CD4-positive, CD25-positive, alpha-beta regulatory T cell (primary cell): Measurements from ENCODE around the gene EPHA5. TPM values are rescaled to one million over a fixed set of nuclear protein-coding genes. Genes with fewer than 3 reads are reported as not detected.

Experiments used
- ATAC-seq, 2 donors: fragments of 150-1000 bp; cut with Tn5 transposase; one replicate each; pipeline ENCODE4 v1.10.0; 2021; ENCODE audit warnings: low read depth in 2 of 2, moderate number of reproducible peaks in 2 of 2, moderate library complexity in 1 of 2
- DNase-seq, 3 donors: peaks; one replicate each; pipeline versions ENCODE4 v3.0.0 to v3.0.0-alpha.2; 2012 to 2022; ENCODE audit warnings: mixed read lengths in 1 of 3
- H3K27ac ChIP-seq: one replicate; pipeline ENCODE4 v1.7.0; 2013; ENCODE audit warnings: mild to moderate bottlenecking, low read length; ENCODE audit not compliant: insufficient read depth, poor library complexity, severe bottlenecking
- H3K27me3 ChIP-seq: one replicate; pipeline ENCODE4 v1.7.0; 2013; ENCODE audit warnings: low read length; ENCODE audit not compliant: control insufficient read depth, insufficient read depth
- H3K36me3 ChIP-seq: one replicate; pipeline ENCODE4 v1.7.0; 2013; ENCODE audit warnings: mild to moderate bottlenecking, low read length, moderate library complexity; ENCODE audit not compliant: control insufficient read depth, insufficient read depth
- H3K4me1 ChIP-seq: 2 replicates; pipeline ENCODE4 v1.7.0; 2013; ENCODE audit warnings: mild to moderate bottlenecking, low read length; ENCODE audit not compliant: insufficient read depth, control insufficient read depth, poor library complexity, severe bottlenecking
- H3K4me3 ChIP-seq: one replicate; pipeline ENCODE4 v1.7.0; 2013; ENCODE audit warnings: low read depth, mild to moderate bottlenecking, low read length, moderate library complexity
- H3K9me3 ChIP-seq, 2 experiments: 1 replicate in 1 of 2; 2 replicates in 1 of 2; pipeline ENCODE4 v1.7.0; 2013; ENCODE audit warnings: low read length in 2 of 2, mild to moderate bottlenecking in 1 of 2, moderate library complexity in 1 of 2; ENCODE audit not compliant: control insufficient read depth in 2 of 2
- H3K27ac Mint-ChIP-seq, 3 donors: one replicate each; pipeline ENCODE4 v1.8.0; 2020 to 2022; ENCODE audit warnings: mild to moderate bottlenecking in 3 of 3, mixed read lengths in 3 of 3, moderate library complexity in 2 of 3
- H3K27me3 Mint-ChIP-seq: one replicate; pipeline ENCODE4 v1.8.0; 2022; ENCODE audit warnings: mild to moderate bottlenecking, mixed read lengths
- H3K36me3 Mint-ChIP-seq: one replicate; pipeline ENCODE4 v1.8.0; 2020; ENCODE audit warnings: mixed read lengths
- H3K4me1 Mint-ChIP-seq, 4 donors: one replicate each; pipeline ENCODE4 v1.8.0; 2020 to 2022; ENCODE audit warnings: mixed read lengths in 4 of 4, mild to moderate bottlenecking in 1 of 4
- H3K4me3 Mint-ChIP-seq, 4 donors: one replicate each; pipeline ENCODE4 v1.8.0; 2020 to 2022; ENCODE audit warnings: mild to moderate bottlenecking in 4 of 4, mixed read lengths in 4 of 4, moderate library complexity in 3 of 4
- H3K9me3 Mint-ChIP-seq, 7 donors: one replicate each; pipeline ENCODE4 v1.8.0; 2020 to 2022; ENCODE audit warnings: mixed read lengths in 7 of 7, mild to moderate bottlenecking in 3 of 7, moderate library complexity in 2 of 7
- polyA plus RNA-seq, 4 donors: library from polyadenylated mRNA; unstranded; fragments of 300-500 nt; fragmentation: Illumina TruSeq; gene quantifications; one replicate each; pipeline ENCODE4 v1.2.3, GENCODE V29; 2021
- total RNA-seq: library from RNA; stranded (reverse); gene quantifications from one replicate; pipeline ENCODE4 v1.2.3, GENCODE V29; 2022

EPHA5 gene
- total and polyA plus RNA-seq, 5 donors from 2014 or later, result not detected

- Histone ChIP-seq H3K27ac (no peak overlapping the region), H3K4me3 (no peak overlapping the region), H3K36me3 (no peaks in the 10 kb centered on the region), H3K27me3 (no peaks in the 10 kb centered on the region), H3K9me3 (peaks cover 0 to 3% of the 10 kb centered on the region in 2 experiments), H3K4me1 (no peaks in the 10 kb centered on the region)
- no peaks in the 10 kb centered on the region for H3K36me3 Mint-ChIP-seq
- DNase-seq (no peak), ATAC-seq (no peak)
- peaks cover 2 to 21% (median 5%) of the 10 kb centered on the region in 7 donors for H3K9me3 Mint-ChIP-seq
- no peak overlapping the region for H3K27ac Mint-ChIP-seq
- no peak overlapping the region for H3K4me3 Mint-ChIP-seq
- H3K4me1 Mint-ChIP-seq, result no peaks in the 10 kb centered on the region
- no peaks in the 10 kb centered on the region for H3K27me3 Mint-ChIP-seq
Observed at GRCh38 chr4:65653740-65654361, 16.4 kb downstream of the EPHA5 start.

- Mint-ChIP-seq H3K4me1 (no peaks in the 10 kb centered on the region), H3K27ac (no peak overlapping the region), H3K4me3 (no peak overlapping the region), H3K36me3 (no peaks in the 10 kb centered on the region), H3K27me3 (no peaks in the 10 kb centered on the region), H3K9me3 (peaks cover 2 to 21% (median 5%) of the 10 kb centered on the region in 7 donors)
- DNase-seq (no peak), ATAC-seq (no peak)
- H3K9me3 ChIP-seq, result peaks cover 0 to 3% of the 10 kb centered on the region in 2 experiments
- no peak overlapping the region for H3K27ac ChIP-seq
- no peaks in the 10 kb centered on the region for H3K27me3 ChIP-seq
- no peak overlapping the region for H3K4me3 ChIP-seq
- H3K4me1 ChIP-seq, result no peaks in the 10 kb centered on the region
- H3K36me3 ChIP-seq, result no peaks in the 10 kb centered on the region
Observed at GRCh38 chr4:65651751-65652150, 18.5 kb downstream of the EPHA5 start.

GRCh38 chr4:65651031-65651430 is 19.3 kb downstream of the EPHA5 start:
- Histone ChIP-seq H3K4me1 (no peaks in the 10 kb centered on the region), H3K27ac (no peak overlapping the region), H3K9me3 (peaks cover 0 to 3% of the 10 kb centered on the region in 2 experiments), H3K27me3 (no peaks in the 10 kb centered on the region), H3K4me3 (no peak overlapping the region), H3K36me3 (no peaks in the 10 kb centered on the region)
- no peaks in the 10 kb centered on the region for H3K36me3 Mint-ChIP-seq
- H3K27ac Mint-ChIP-seq, result no peak overlapping the region
- no peaks in the 10 kb centered on the region for H3K4me1 Mint-ChIP-seq
- H3K4me3 Mint-ChIP-seq, result no peak overlapping the region
- H3K27me3 Mint-ChIP-seq, result no peaks in the 10 kb centered on the region
- ATAC-seq (no peak), DNase-seq (no peak)
- peaks cover 2 to 24% (median 6%) of the 10 kb centered on the region in 7 donors for H3K9me3 Mint-ChIP-seq

- no peak for DNase-seq
- H3K27ac ChIP-seq, result no peak overlapping the region
- Mint-ChIP-seq H3K27ac (no peak overlapping the region), H3K4me3 (no peak overlapping the region), H3K27me3 (no peaks in the 10 kb centered on the region), H3K9me3 (peaks cover 2 to 18% (median 8%) of the 10 kb centered on the region in 7 donors), H3K4me1 (no peaks in the 10 kb centered on the region), H3K36me3 (no peaks in the 10 kb centered on the region)
- no peaks in the 10 kb centered on the region for H3K4me1 ChIP-seq
- no peak for ATAC-seq
- no peaks in the 10 kb centered on the region for H3K36me3 ChIP-seq
- no peaks in the 10 kb centered on the region for H3K27me3 ChIP-seq
- H3K4me3 ChIP-seq, result no peak overlapping the region
- H3K9me3 ChIP-seq, result no peaks in the 10 kb centered on the region
Observed at GRCh38 chr4:65646136-65646535, 24.2 kb downstream of the EPHA5 start.

- Mint-ChIP-seq H3K36me3 (no peaks in the 10 kb centered on the region), H3K27me3 (no peaks in the 10 kb centered on the region), H3K4me1 (no peaks in the 10 kb centered on the region), H3K27ac (no peak overlapping the region), H3K9me3 (peaks cover 0 to 11% (median 6%) of the 10 kb centered on the region in 7 donors), H3K4me3 (no peak overlapping the region)
- H3K9me3 ChIP-seq, result peaks cover 0 to 6% of the 10 kb centered on the region in 2 experiments
- H3K27ac ChIP-seq, result no peak overlapping the region
- H3K36me3 ChIP-seq, result no peaks in the 10 kb centered on the region
- ATAC-seq (no peak), DNase-seq (no peak)
- H3K4me3 ChIP-seq, result no peak overlapping the region
- no peaks in the 10 kb centered on the region for H3K4me1 ChIP-seq
- H3K27me3 ChIP-seq, result no peaks in the 10 kb centered on the region
Observed at GRCh38 chr4:65645185-65645584, 25.1 kb downstream of the EPHA5 start.

GRCh38 chr4:65635051-65635821 is 35.1 kb downstream of the EPHA5 start:
- H3K4me3 Mint-ChIP-seq, result no peak overlapping the region
- peaks cover 0 to 14% (median 6%) of the 10 kb centered on the region in 7 donors for H3K9me3 Mint-ChIP-seq
- H3K27ac Mint-ChIP-seq, result no peak overlapping the region
- Histone ChIP-seq H3K27me3 (no peaks in the 10 kb centered on the region), H3K9me3 (no peaks in the 10 kb centered on the region), H3K36me3 (no peaks in the 10 kb centered on the region), H3K4me3 (no peak overlapping the region), H3K4me1 (no peaks in the 10 kb centered on the region), H3K27ac (no peak overlapping the region)
- no peaks in the 10 kb centered on the region for H3K36me3 Mint-ChIP-seq
- H3K4me1 Mint-ChIP-seq, result no peaks in the 10 kb centered on the region
- DNase-seq (no peak), ATAC-seq (no peak)
- H3K27me3 Mint-ChIP-seq, result no peaks in the 10 kb centered on the region

GRCh38 chr4:65624651-65625050 is 45.6 kb downstream of the EPHA5 start:
- Histone ChIP-seq H3K4me3 (no peak overlapping the region), H3K27ac (no peak overlapping the region), H3K4me1 (no peaks in the 10 kb centered on the region), H3K36me3 (no peaks in the 10 kb centered on the region), H3K9me3 (peaks cover 0 to 2% of the 10 kb centered on the region in 2 experiments), H3K27me3 (no peaks in the 10 kb centered on the region)
- ATAC-seq (no peak), DNase-seq (no peak)
- H3K27me3 Mint-ChIP-seq, result no peaks in the 10 kb centered on the region
- no peak overlapping the region for H3K27ac Mint-ChIP-seq
- no peaks in the 10 kb centered on the region for H3K4me1 Mint-ChIP-seq
- H3K9me3 Mint-ChIP-seq, result peaks cover 0 to 12% (median 3%) of the 10 kb centered on the region in 7 donors
- H3K4me3 Mint-ChIP-seq, result no peak overlapping the region
- H3K36me3 Mint-ChIP-seq, result no peaks in the 10 kb centered on the region
